ENCODE results near the gene DAPK1.

DAPK1 gene

GRCh38 chr9:87606841-87607521, 109.3 kb downstream of the DAPK1 start:
- TF ChIP-seq, protein P1, sequence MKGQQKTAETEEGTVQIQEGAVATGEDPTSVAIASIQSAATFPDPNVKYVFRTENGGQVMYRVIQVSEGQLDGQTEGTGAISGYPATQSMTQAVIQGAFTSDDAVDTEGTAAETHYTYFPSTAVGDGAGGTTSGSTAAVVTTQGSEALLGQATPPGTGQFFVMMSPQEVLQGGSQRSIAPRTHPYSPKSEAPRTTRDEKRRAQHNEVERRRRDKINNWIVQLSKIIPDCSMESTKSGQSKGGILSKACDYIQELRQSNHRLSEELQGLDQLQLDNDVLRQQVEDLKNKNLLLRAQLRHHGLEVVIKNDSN (IDR thresholded peaks at IDR 0.05) = no peak
- no peak for TF ChIP-seq NFIC (IDR thresholded peaks at IDR 0.05)
- no peak for TF ChIP-seq ZBTB7A (IDR thresholded peaks at IDR 0.05; ENCODE audit: low read depth)
- TF ChIP-seq CEBPB (IDR thresholded peaks at IDR 0.05) = no peak
- no peak for TF ChIP-seq RAD21 (IDR thresholded peaks at IDR 0.05; ENCODE audit: low read depth)
- TF ChIP-seq TEAD4 (IDR thresholded peaks at IDR 0.05) = no peak

DNA sequence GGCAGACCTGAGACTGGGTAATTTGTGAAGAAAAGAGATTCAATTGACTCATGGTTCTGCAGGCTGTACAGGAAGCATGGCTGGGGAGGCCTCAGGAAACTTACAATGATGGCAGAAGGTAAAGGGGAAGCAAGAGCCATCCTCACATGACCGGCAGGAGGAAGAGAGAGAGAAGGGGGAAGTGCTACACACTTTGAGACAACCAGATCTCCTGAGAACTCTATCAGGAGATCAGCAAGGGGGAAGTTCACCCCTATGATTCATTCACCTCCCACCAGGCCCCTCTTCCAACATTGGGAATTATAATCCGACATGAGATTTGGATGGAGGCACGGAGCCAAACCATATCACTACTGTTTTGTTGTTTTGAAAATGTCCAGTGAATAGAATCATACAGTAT, 110.2 kb downstream of the DAPK1 start:
- TF ChIP-seq YY1 (IDR thresholded peaks at IDR 0.05; ENCODE audit: low read depth) (no peak), TEAD4 (IDR thresholded peaks at IDR 0.05) (no peak), TAF1 (IDR thresholded peaks at IDR 0.05; ENCODE audit: low read depth) (no peak), RAD21 (IDR thresholded peaks at IDR 0.05; ENCODE audit: low read depth) (no peak), TCF12 (IDR thresholded peaks at IDR 0.05; ENCODE audit: low read depth) (no peak), NFIC (IDR thresholded peaks at IDR 0.05) (no peak), CREB1 (IDR thresholded peaks at IDR 0.05; ENCODE audit: low read depth) (no peak), ZBTB7A (IDR thresholded peaks at IDR 0.05; ENCODE audit: low read depth) (no peak)
- TF ChIP-seq, protein P1 (IDR thresholded peaks at IDR 0.05) = no peak
- TF ChIP-seq, protein P2, sequence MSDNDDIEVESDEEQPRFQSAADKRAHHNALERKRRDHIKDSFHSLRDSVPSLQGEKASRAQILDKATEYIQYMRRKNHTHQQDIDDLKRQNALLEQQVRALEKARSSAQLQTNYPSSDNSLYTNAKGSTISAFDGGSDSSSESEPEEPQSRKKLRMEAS (IDR thresholded peaks at IDR 0.05) = no peak

GRCh38 chr9:87609002-87609401, 111.3 kb downstream of the DAPK1 start:
- TF ChIP-seq EGR1 (IDR thresholded peaks at IDR 0.05) = no peak
- TF ChIP-seq, protein P1 (IDR thresholded peaks at IDR 0.05) = no peak
- no peak for TF ChIP-seq EP300 (IDR thresholded peaks at IDR 0.05; ENCODE audit: borderline replicate concordance)
- TF ChIP-seq TEAD4 (IDR thresholded peaks at IDR 0.05) = no peak
- TF ChIP-seq, protein P2 (IDR thresholded peaks at IDR 0.05) = no peak
- TF ChIP-seq TAF1 (IDR thresholded peaks at IDR 0.05; ENCODE audit: low read depth) = no peak
- TF ChIP-seq, protein P3, sequence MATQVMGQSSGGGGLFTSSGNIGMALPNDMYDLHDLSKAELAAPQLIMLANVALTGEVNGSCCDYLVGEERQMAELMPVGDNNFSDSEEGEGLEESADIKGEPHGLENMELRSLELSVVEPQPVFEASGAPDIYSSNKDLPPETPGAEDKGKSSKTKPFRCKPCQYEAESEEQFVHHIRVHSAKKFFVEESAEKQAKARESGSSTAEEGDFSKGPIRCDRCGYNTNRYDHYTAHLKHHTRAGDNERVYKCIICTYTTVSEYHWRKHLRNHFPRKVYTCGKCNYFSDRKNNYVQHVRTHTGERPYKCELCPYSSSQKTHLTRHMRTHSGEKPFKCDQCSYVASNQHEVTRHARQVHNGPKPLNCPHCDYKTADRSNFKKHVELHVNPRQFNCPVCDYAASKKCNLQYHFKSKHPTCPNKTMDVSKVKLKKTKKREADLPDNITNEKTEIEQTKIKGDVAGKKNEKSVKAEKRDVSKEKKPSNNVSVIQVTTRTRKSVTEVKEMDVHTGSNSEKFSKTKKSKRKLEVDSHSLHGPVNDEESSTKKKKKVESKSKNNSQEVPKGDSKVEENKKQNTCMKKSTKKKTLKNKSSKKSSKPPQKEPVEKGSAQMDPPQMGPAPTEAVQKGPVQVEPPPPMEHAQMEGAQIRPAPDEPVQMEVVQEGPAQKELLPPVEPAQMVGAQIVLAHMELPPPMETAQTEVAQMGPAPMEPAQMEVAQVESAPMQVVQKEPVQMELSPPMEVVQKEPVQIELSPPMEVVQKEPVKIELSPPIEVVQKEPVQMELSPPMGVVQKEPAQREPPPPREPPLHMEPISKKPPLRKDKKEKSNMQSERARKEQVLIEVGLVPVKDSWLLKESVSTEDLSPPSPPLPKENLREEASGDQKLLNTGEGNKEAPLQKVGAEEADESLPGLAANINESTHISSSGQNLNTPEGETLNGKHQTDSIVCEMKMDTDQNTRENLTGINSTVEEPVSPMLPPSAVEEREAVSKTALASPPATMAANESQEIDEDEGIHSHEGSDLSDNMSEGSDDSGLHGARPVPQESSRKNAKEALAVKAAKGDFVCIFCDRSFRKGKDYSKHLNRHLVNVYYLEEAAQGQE (IDR thresholded peaks at IDR 0.05; ENCODE audit: low read depth) = no peak
- no peak for TF ChIP-seq YY1 (IDR thresholded peaks at IDR 0.05; ENCODE audit: low read depth)
- TF ChIP-seq CREB1 (IDR thresholded peaks at IDR 0.05; ENCODE audit: low read depth) = no peak
- TF ChIP-seq CEBPB (IDR thresholded peaks at IDR 0.05) = no peak
- TF ChIP-seq FOXM1 (IDR thresholded peaks at IDR 0.05; ENCODE audit: borderline replicate concordance, low read depth) = no peak
- no peak for TF ChIP-seq RAD21 (IDR thresholded peaks at IDR 0.05; ENCODE audit: low read depth)
- no peak for TF ChIP-seq TCF12 (IDR thresholded peaks at IDR 0.05; ENCODE audit: low read depth)

DNA sequence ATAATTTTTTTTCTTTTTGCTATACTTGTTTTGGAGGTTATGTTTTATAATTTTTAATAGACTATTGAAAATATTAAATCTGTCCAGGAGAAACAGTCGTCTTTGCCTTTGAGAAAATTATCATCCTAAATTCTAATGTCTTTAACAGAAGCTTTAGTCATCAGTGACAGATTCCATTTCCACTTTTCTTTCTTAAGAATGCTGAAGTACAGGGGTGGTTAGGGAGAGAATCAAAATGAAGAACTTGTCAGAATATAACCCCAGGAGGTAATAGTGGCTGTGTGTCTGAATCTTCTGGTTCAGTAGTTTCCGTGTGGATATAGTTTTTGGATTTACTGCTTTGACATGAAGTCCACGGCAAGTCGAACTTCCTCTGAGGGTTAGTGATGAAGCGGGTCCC, 111.8 kb downstream of the DAPK1 start:
- TF ChIP-seq CEBPB (IDR thresholded peaks at IDR 0.05) = no peak
- no peak for TF ChIP-seq YY1 (IDR thresholded peaks at IDR 0.05; ENCODE audit: low read depth)
- no peak for TF ChIP-seq EP300 (IDR thresholded peaks at IDR 0.05; ENCODE audit: borderline replicate concordance)
- no peak for TF ChIP-seq TCF12 (IDR thresholded peaks at IDR 0.05; ENCODE audit: low read depth)
- TF ChIP-seq ZBTB7A (IDR thresholded peaks at IDR 0.05; ENCODE audit: low read depth) = no peak
- no peak for TF ChIP-seq TEAD4 (IDR thresholded peaks at IDR 0.05)
- TF ChIP-seq EGR1 (IDR thresholded peaks at IDR 0.05) = no peak
- TF ChIP-seq, protein P1 (IDR thresholded peaks at IDR 0.05) = no peak
- TF ChIP-seq, protein P2 (IDR thresholded peaks at IDR 0.05) = no peak
- TF ChIP-seq TAF1 (IDR thresholded peaks at IDR 0.05; ENCODE audit: low read depth) = no peak
- TF ChIP-seq, protein P3 (IDR thresholded peaks at IDR 0.05; ENCODE audit: low read depth) = no peak
- TF ChIP-seq FOXM1 (IDR thresholded peaks at IDR 0.05; ENCODE audit: borderline replicate concordance, low read depth) = no peak
- no peak for TF ChIP-seq NFIC (IDR thresholded peaks at IDR 0.05)
- no peak for TF ChIP-seq CREB1 (IDR thresholded peaks at IDR 0.05; ENCODE audit: low read depth)
- TF ChIP-seq RAD21 (IDR thresholded peaks at IDR 0.05; ENCODE audit: low read depth) = no peak

Data from Ishikawa (cell line).